Measurements from ENCODE around the gene STX10. TPM values are rescaled to one million over a fixed set of nuclear protein-coding genes. Genes with fewer than 3 reads are reported as not detected.

The STX10 gene
- polyA plus RNA-seq, 2 of the 4 experiments (the other 2 are of a cell fraction), result 41.5 to 61.2 TPM

GRCh38 chr19:13094771-13095392 lies 55.3 kb downstream of the STX10 start:
- WGBS (ENCODE audit: missing lambda C conversion rate), result 64% methylated on average over 11 of the region's 16 CpGs
- no peak overlapping the region for H3K4me3 ChIP-seq
- DNase-seq (ENCODE audit: low read depth in 1 of 2, low spot score in 1 of 2) (no peak), ATAC-seq (peak; percentile 17 to 49; a peak in 3 of 6 replicates), FAIRE-seq (no peak)
- peak overlapping the region; percentile 28; the same call in 2 of the 3 replicates for H3K4me2 ChIP-seq
- POLR2A ChIA-PET, result no interaction called here
- H3K27ac ChIP-seq, result peak overlapping the region in 1 of 2 experiments; percentile 16; a peak in 1 of 6 replicates
- TF ChIP-seq TP53 (CRISPR knock-in tag; IDR thresholded peaks at IDR 0.05) (no peak), CHD2 (IDR thresholded peaks at IDR 0.05; ENCODE audit: low read length, partially characterized antibody) (no peak), ZSCAN20 (CRISPR knock-in tag; IDR thresholded peaks at IDR 0.05) (no peak), ZFP36 (IDR thresholded peaks at IDR 0.05; ENCODE audit: borderline replicate concordance, partially characterized antibody) (no peak), EP300 (IDR thresholded peaks at IDR 0.05) (no peak), GATA3 (IDR thresholded peaks at IDR 0.05; ENCODE audit: borderline replicate concordance) (no peak), ESRRA (IDR thresholded peaks at IDR 0.05; ENCODE audit: borderline replicate concordance, low read length) (no peak)
- TF ChIP-seq, protein P1, sequence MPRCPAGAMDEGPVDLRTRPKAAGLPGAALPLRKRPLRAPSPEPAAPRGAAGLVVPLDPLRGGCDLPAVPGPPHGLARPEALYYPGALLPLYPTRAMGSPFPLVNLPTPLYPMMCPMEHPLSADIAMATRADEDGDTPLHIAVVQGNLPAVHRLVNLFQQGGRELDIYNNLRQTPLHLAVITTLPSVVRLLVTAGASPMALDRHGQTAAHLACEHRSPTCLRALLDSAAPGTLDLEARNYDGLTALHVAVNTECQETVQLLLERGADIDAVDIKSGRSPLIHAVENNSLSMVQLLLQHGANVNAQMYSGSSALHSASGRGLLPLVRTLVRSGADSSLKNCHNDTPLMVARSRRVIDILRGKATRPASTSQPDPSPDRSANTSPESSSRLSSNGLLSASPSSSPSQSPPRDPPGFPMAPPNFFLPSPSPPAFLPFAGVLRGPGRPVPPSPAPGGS (IDR thresholded peaks at IDR 0.05), result no peak
- H3K9me3 ChIP-seq, result no peaks in the 10 kb centered on the region
- CTCF ChIA-PET, result interaction anchor here (0.8 to 9.1 kb wide), 30 partner anchors 10 to 168 kb away, joined by 3 to 309 read pairs (median 8); partner anchors contain the start of genes IER2 and STX10
- H3K4me1 ChIP-seq, result peaks cover 57% of the 10 kb centered on the region

DNA sequence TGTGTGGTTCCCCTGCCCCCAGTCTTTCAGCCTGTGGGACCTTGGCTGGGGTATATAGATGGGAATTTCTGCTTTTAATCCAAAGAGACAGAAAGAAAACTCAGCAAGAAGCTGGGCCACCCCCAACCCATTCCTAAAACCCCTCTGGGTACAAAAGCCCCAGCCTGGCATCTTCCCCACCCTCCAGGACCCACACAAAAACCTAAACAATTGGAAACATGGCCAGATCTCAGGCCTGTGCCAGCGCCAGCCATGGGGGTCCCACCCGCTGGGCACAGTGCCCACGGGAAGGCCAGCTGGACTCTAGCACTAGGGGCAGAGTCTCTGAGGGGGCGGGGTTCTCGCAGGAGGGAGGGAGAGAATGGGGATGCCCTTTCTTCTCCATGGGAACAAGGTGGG lies 56.1 kb downstream of the STX10 start:
- H3K27ac ChIP-seq, result peak overlapping the region in 1 of 2 experiments; percentile 60; a peak in 2 of 6 replicates
- ATAC-seq (peak in 1 of 2 experiments; percentile 18; a peak in 3 of 6 replicates), DNase-seq (ENCODE audit: low read depth in 1 of 2, low spot score in 1 of 2) (no peak), FAIRE-seq (no peak)
- ChIA-PET POLR2A (interaction anchor here (0.5 to 0.7 kb wide), 2 partner anchors 31 to 111 kb away, joined by 3 to 9 read pairs; no protein-coding TSS in a partner anchor), CTCF (interaction anchor here (0.6 to 9.1 kb wide), 49 partner anchors 10 to 328 kb away, joined by 3 to 309 read pairs (median 5); partner anchors contain the start of genes DAND5, IER2 and STX10)
- peak overlapping the region; percentile 36; the same call in 2 of the 3 replicates for H3K4me2 ChIP-seq
- no peak for TF ChIP-seq EHMT2 (IDR thresholded peaks at IDR 0.05; ENCODE audit: low read depth)
- no peak for TF ChIP-seq FOSL2 (IDR thresholded peaks at IDR 0.05)
- no peak for TF ChIP-seq FOSL2 (CRISPR knock-in tag; IDR thresholded peaks at IDR 0.05)
- TF ChIP-seq MYC (IDR thresholded peaks at IDR 0.05; ENCODE audit: borderline replicate concordance, low read length), result no peak
- TF ChIP-seq, protein P2, sequence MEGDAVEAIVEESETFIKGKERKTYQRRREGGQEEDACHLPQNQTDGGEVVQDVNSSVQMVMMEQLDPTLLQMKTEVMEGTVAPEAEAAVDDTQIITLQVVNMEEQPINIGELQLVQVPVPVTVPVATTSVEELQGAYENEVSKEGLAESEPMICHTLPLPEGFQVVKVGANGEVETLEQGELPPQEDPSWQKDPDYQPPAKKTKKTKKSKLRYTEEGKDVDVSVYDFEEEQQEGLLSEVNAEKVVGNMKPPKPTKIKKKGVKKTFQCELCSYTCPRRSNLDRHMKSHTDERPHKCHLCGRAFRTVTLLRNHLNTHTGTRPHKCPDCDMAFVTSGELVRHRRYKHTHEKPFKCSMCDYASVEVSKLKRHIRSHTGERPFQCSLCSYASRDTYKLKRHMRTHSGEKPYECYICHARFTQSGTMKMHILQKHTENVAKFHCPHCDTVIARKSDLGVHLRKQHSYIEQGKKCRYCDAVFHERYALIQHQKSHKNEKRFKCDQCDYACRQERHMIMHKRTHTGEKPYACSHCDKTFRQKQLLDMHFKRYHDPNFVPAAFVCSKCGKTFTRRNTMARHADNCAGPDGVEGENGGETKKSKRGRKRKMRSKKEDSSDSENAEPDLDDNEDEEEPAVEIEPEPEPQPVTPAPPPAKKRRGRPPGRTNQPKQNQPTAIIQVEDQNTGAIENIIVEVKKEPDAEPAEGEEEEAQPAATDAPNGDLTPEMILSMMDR (IDR thresholded peaks at IDR 0.05), result no peak
- TF ChIP-seq RCOR1 (IDR thresholded peaks at IDR 0.05; ENCODE audit: low read depth, low read length), result no peak
- no peak for TF ChIP-seq SMC3 (IDR thresholded peaks at IDR 0.05)
- no peak for TF ChIP-seq HES2 (IDR thresholded peaks at IDR 0.05)
- TF ChIP-seq ELK1 (IDR thresholded peaks at IDR 0.05; ENCODE audit: low read depth, low read length), result no peak
- TF ChIP-seq FOXS1 (CRISPR knock-in tag; IDR thresholded peaks at IDR 0.05), result no peak
- TF ChIP-seq GATA3 (IDR thresholded peaks at IDR 0.05; ENCODE audit: borderline replicate concordance), result no peak
- no peak for TF ChIP-seq HOXB13 (CRISPR knock-in tag; IDR thresholded peaks at IDR 0.05; ENCODE audit: low read depth)
- no peak for TF ChIP-seq ZC3H11A (IDR thresholded peaks at IDR 0.05)
- TF ChIP-seq CEBPB (IDR thresholded peaks at IDR 0.05), result no peak
- no peak for TF ChIP-seq MAFK (IDR thresholded peaks at IDR 0.05; ENCODE audit: partially characterized antibody)
- TF ChIP-seq HEYL (CRISPR knock-in tag; IDR thresholded peaks at IDR 0.05), result no peak
- TF ChIP-seq HDAC2 (IDR thresholded peaks at IDR 0.05), result no peak
- no peak for TF ChIP-seq CHD4 (IDR thresholded peaks at IDR 0.05; ENCODE audit: borderline replicate concordance)
- peaks cover 57% of the 10 kb centered on the region for H3K4me1 ChIP-seq
- H3K9me3 ChIP-seq, result no peaks in the 10 kb centered on the region
- H3K4me3 ChIP-seq, result no peak overlapping the region
- WGBS (ENCODE audit: missing lambda C conversion rate), result 18% methylated on average over 4 of the region's 5 CpGs
